Stimulated activated CD4-positive, alpha-beta T cell treated with anti-CD3 and anti-CD28 coated beads, TNF-alpha, amount 100 ng/mL, for 4 hours (primary cell): ENCODE measurements around the gene CLASP1.
"Not testable (repeated sequence)": the region's sequence is repeated elsewhere in the genome, so short reads cannot be mapped to it uniquely, and the experiment has no call there.

ENCODE experiments used
- DNase-seq, 3 experiments: peaks; one replicate each; pipeline ENCODE4 v3.0.0-alpha.2; 2020; ENCODE audit warnings: low read depth in 3 of 3

The CLASP1 gene

DNA sequence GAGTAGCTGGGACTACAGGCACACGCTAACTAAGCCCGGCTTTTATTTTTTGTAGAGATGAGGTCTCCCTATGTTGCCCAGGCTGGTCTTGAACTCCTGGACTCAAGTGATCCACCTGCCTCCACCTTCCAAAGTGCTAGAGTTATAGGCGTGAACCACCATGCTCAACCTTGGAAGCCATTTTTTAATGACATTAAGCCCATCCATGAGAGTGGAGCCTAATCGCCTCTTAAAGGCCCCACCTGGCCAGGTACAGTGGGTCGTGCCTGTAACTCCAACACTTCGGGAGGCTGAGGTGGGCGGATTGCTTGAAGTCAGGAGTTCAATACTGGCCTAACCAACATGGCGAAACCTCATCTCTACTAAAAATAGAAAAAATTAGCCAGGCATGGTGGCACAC is 322.6 kb downstream of the CLASP1 start:
- DNase-seq = no peak

DNA sequence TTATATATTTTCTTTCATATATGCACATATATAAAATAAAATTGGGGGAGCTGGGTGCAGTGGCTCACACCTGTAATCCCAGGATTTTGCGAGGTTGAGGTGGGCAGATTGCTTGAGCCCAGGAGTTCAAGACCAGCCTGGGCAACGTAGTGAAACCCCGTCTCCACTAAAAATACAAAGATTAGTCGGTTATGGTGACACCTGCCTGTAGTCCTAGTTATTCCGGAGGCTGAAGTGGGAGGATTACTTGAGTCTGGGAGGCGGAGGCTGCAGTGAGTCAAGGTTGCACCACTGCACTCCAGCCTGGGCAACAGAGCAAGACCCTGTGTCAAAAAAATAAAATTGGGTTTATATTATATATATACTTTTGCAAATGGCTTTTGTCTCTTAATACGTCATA is 324.7 kb downstream of the CLASP1 start:
- DNase-seq = no peak

DNA sequence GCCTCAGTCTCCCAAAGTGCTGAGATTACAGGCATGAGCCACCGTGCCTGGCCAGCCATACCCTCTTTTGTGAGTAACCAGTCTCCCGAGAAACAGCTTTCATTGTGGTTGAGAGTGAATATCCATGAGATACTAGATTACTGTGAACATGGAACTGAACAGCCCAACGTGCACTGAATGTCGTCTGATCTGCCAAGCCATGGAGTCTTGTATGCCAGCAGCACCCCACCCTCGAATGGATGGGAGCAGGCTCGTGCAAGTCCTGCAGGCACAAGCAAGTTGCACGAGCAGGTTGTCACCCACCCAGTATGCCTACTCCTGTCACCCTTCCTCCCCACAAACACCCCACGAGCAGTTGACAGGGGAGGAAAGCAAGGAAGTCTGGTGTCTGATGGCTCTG is 327.8 kb downstream of the CLASP1 start:
- no peak for DNase-seq

DNA sequence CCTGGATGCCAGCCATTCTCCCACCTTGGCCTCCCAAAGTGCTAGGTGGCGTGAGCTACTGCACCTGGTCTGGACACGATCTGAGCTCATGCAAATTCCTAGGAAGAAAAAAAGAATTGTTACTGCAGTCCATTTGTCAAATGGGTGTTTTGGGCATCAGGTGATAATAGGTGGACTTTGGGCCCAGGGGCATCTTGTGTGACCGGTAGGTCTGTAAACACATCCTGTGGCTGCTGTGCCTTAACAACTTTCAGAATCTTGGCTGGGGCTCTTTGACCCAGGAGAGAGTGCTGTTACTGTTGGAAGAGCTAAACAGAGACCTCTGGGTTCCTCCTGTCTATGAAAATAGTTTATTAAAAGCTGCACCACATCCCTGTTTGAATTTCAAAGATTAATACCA is 329.3 kb downstream of the CLASP1 start:
- DNase-seq = no peak

DNA sequence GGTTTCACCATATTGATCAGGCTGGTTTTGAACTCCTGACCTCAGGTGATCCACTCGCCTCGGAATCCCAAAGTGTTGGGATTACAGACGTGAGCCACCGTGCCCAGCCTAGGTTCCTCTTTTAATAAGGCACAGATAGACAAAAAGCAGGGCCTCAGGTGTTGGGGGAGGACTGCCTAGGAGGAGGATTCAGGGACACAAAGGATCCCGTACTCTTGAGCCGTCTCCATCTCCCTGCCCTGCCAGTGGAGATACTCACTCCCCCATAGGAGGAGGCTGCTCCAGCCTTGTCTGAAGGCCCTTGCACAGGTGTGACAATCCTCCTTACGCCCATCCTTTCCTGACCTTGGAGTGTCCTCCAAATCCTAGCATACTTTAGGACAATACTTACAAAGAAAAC is 332.3 kb downstream of the CLASP1 start:
- DNase-seq = no peak

DNA sequence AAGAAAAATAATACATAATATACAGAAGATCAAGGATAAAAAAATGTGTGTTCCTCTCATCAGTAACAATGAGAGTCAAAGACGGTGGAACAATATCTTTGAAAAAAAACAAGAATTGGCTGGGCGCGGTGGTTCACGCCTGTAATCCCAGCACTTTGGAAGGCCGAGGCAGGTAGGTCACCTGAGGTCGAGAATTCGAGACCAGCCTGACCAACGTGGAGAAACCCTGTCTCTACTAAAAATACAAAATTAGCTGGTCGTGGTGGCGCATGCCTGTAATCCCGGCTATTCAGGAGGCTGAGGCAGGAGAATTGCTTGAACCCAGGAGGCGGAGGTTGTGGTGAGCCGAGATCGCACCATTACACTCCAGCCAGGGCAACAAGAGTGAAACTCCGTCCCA is 335.6 kb downstream of the CLASP1 start:
- DNase-seq = not testable (repeated sequence)

DNA sequence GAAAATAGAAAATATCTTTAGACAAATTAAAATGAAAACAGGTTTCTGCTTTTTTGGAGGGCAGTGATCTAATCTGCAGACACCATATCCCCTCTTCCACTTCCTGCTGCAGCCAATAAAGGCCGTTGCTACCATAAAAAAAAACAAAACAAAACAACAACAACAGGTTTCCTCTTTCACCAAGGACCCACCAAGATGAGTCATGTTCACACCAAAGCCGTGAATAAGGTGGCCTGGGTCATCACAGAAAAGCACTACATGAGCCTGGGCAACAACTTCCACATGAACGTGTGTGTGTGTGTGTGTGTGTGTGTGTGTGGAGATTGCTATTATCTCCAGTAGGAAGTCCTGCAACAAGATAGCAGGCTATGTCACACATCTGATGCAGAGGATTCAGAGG is 339.5 kb downstream of the CLASP1 start:
- no peak for DNase-seq

DNA sequence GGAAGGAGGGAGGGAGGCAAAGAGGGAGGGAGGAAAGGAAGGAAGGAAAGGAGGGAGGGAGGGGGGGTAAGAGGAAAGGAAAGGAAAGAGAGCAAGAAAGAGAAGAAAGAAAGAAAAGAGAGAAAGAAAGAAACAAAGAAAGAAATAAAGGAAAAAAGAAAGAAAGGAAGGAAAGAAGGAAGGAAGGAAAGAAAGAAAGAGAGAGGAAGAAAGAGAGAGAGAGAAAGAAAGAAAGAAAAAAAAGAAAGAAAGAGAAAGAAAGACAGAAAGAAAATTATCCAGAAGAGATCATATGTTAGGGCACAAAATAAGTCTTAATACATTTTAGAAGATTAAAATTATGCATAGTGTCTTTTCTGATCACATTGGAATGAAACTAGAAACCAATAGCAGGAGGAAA is 339.9 kb downstream of the CLASP1 start:
- DNase-seq = no peak

DNA sequence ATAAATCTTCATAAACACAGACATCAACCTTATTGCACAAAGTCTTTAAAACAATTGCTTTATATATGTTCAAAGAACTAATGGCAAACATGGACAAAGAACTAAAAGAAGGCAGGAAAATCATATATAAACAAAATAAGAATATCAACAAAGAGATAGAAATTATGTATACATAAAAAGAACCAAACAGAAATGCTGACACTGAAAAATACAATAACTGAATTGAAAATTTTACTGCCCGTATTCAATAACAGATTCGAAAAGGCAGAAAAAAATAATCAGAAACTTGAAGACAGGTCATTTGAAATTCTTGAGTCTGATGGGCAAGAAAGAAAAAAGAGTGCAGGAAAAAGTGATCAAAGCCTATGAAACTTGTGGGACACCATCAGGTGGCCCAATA is 342.2 kb downstream of the CLASP1 start:
- no peak for DNase-seq

DNA sequence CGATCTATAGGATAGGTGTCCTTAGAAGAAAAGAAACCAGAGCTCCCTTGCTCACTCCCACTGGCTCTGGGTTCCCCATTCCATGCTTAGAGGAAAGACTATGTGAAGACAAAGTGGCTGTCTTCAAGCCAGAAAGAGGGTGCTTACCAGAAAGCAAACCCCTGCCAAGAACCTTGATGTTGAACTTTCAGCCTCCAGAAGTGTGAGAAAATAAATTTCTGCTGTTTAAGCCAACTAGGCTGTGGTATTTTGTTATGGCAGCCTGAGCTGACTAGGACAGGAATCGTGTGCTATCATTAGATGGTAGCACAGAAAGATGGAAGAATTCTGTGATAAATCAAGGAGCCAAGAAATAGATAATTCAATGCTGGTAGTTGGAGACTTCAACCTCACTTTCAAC is 344.3 kb downstream of the CLASP1 start:
- DNase-seq = no peak

DNA sequence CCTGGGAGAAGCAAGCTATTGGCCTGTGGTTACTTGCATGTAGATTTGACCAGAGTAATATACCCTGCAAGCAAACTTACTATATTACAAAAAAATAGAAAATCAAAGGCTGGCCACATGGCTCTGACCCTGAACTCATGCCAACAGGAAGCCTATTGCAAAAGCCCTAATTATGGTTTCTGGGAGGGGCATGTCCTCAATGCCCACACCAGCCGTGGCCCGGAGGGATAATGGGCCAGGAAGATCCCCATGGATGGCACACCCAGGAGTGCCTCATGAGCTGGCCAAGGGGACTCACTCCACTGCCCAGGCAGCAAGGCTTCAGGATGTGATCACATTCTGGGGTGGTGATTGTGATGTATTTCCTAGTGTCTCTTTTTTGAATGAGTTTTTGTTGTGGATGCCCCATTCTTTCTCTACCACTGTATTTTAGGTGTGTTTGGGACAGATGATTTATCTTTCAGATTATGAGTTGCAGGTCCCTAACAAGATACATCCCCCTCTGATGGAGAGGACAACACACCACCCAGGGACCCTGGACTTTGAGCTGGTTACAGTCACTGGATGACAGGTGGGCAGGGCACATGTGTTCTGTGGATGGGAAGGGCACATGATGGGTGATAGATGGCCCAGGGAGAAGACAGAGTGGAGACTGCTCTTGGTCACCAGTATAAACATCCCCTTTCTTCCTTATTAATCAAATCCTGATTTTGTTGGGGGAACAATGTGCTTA is 345.6 kb downstream of the CLASP1 start:
- no peak for DNase-seq

DNA sequence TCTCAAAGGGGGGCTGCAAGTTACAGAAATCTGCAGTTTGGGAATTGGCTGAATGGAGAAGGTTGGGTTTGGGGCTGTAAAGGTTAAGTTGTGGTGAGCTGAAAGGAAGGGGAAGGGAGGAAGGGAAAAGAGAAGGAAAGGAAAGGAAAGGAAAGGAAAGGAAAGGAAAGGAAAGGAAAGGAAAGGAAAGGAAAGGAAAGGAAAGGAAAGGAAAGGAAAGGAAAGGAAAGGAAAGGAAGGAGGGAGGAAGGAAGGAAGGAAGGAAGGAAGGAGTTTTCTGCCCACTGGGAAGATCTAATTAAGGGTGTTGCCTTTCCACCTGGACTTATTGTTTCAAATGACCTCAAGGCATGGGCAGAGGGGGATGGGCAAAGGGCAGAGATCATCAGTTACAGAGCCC is 348.1 kb downstream of the CLASP1 start:
- not testable (repeated sequence) for DNase-seq

DNA sequence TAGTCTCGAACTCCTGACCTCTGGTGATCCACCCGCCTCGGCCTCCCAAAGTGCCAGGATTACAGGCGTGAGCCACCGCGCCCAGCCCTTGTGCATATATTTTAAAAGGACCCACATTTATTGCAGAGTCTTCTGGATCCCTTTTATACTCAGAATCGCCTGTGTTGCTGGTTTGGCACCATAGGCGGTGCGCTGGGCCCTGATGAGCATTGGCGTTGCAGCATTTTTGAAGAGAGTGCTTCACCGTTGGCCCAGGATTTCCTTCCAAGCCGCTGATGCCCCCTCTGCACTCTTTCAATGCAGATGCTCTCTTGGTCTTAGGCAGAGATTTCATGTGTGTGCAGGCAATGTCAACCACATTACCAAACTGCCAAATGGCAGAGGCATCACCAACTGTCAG is 350.8 kb downstream of the CLASP1 start:
- DNase-seq = no peak

DNA sequence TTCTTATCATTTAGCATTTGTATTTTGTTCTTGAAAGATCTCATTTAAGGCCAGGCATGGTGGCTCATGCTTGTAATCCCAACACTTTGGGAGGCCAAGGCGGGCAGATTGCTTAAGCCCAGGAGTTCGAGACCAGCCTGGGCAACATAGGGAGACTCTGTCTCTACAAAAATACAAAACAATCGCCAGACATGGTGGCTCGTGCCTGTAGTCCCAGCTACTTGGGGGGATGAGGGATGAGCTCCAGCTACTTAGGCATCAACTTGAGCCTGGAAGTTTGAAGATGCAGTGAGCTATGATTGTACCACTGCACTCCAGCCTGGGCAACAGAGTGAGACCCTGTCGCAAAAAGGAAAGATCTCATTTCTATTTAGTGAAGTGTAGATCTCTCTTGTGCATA is 351.4 kb downstream of the CLASP1 start:
- DNase-seq = not testable (repeated sequence)

DNA sequence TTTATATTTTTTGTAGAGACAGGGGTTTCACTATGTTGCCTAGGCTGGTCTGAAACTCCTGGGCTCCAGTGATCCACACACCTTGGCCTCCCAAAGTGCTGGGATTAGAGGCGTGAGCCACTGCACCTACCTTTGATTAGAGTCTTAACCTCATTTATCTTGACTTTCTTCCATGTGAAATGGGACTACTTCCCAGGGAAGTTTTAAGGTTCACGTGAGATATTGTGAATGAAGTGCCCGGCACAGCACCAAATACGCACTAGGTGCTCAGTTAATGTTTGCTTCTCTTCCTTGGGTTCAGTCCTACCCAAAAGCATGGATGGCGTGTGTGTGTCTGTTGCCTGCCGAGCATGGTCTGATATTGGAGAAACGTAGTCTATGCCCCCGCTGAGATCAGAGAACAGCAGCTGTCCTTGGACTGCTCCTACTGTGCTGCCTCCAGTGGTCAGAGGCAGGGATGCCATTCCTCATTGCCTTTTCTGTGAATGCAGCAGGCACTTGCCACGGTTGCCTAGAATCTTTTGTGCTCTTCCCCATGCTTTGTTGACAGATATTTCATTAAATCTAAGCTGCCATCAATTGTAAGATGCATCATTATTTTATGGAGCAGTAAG is 351.9 kb downstream of the CLASP1 start:
- DNase-seq = no peak

DNA sequence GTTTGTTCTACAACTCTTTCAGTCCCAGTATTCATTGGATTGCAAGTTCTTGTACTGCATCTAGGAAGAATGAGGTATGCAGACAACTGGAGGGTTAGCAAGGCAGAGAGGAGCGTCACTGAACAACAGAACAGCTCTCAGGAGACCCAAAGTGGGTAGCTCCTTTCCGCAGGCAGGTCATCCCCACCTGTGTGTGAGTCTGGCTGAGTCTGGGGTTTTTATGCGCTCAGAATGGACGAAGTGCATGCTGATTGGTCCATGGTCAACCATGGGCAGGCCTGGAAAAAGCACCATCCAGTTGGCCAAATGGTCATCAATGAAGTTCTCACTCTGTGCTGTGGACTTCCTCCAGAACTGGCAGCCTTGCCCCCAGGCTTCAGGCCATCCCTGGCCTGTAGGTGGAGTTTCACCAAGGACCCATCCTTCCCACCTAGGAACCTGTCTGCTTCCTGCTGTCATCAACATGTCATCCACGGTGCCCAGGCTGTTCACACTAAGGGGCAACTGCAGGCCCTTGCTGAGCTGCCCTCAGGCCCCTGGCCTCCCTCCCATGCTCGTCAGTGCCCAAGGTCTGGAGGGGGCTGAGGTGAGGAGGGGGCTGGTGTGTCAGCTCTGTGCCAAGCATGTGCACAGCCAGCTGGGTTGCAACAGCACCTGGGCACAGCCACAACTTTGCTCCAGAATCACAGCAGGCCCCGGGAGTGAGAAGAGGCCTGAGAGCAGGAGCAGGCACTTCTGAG is 353.2 kb downstream of the CLASP1 start:
- DNase-seq = no peak

DNA sequence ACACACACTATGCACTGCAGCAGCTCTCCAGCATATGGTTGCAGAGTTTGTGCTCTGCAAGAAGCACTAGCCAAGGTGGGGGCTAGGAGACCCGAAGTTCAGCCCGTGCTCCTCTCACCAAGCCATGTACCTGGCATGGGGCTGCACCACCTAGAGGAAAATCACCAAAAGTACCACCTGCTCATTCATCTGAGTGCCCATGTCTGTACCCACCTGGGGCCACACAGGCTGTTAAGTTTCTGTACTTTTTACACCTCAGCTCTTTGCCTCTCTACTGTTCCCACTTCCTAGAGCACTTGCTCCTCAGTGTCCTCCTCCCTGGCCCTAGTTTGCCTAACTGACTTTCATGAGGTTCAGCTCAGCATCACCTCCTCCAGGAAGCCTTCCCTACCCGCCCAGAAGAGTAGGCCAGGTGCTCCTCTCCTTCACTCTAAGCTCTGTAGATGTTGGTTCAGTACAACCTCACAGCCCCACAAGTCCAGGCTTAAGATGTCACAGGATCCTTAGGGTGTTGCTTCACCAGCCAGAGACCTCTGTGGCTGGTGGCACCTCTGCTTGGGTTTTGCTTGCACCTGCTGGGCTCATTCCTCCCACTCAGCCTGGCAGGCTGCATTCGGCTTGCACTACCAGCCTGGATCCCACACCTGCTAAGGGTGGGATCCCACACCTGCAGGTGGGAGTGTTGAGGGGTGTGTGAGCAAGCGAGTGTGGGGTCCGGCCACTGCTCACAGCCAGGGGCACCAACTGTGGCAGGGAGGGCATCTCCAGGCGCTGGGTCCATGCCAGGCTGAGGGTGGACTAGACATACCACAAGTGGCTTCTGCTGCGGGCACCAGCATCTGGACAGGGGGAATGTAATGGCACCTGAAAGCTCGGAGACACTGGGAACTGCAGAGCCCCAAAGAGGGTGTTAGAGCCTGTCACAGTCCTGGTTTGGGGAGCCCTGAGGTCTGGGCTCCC is 354.1 kb downstream of the CLASP1 start:
- no peak for DNase-seq

DNA sequence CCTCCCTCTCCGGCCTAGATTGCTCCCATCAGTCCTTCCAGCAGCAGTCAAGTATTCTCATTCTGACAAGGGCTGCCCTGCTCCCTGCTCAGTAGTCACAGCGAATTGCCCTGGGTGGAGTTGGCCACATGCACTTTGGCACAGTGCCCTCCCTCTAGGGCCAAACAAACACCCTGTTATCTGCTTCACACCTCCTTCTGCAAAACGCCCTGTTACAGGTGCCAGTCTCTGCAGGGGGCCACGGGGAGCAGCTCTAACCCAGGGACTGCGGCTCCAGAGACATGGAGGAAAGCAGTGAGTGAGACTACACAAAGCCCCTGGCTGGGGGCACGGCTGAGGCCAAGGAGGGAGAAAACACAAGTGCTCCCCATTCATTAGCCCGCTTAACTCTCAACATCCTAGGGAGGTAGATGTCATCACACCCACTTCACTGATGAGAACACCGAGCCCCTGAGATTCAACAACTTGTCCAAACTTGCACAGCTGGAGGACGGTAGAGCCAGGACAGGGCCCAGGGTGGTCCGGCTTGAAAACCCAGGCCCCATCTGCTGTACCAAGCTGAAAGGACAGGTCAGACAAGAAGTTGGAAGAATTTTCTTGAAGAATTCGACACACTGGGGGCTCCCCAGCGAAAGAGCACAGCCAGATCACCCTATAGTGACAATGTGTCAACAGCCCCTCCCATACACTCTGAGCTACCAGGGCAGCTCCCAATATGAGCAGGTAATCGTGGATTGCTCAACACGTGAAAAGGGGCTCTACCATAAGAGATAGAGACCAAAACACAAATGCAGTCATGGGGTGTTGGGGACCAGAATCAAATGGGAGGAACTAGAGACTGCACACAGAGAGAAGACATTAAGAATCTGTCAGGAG is 355.6 kb downstream of the CLASP1 start:
- no peak for DNase-seq

DNA sequence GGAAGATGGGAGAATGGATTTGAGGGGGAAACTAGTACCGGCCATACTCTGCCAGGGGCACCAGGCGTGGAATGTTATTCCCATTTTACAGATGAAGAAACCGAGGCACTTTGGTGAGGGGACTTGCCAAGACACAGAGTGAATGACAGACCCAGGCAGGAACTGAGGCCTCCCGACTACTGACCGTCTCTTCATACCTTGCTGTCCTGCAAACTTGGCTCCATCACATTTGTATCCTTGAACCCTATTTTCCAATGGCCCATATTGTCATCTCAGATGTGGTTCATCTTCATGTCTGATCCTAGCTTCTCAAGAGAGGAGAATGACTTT is 358.0 kb downstream of the CLASP1 start:
- no peak for DNase-seq

DNA sequence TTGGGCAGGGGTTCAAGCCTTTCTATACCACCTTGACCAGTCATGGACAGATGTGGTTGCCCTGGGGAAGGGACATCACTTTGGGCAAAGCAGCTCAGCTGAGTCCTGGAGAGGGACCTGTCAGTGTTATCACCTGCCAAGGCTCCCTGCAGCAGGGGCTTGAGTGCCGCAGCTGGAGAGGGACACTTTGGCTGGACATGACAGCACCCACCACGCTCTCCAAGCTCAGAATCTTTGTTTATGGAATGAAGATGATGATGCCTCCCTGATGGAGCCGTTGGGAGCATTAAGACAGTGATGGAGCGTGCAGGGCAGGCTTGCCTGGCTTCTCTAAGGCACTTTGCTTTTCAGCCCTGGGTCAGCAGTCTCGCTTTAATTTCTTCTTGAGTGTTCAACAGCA is 360.0 kb downstream of the CLASP1 start:
- DNase-seq = no peak
